ENCODE measurements around the gene SMIM8. TPM values are rescaled to one million over a fixed set of nuclear protein-coding genes. Genes with fewer than 3 reads are reported as not detected.

SMIM8 gene
- polyA plus RNA-seq, 10 donors = 7.8 to 16.7 (median 11.5) TPM

DNA sequence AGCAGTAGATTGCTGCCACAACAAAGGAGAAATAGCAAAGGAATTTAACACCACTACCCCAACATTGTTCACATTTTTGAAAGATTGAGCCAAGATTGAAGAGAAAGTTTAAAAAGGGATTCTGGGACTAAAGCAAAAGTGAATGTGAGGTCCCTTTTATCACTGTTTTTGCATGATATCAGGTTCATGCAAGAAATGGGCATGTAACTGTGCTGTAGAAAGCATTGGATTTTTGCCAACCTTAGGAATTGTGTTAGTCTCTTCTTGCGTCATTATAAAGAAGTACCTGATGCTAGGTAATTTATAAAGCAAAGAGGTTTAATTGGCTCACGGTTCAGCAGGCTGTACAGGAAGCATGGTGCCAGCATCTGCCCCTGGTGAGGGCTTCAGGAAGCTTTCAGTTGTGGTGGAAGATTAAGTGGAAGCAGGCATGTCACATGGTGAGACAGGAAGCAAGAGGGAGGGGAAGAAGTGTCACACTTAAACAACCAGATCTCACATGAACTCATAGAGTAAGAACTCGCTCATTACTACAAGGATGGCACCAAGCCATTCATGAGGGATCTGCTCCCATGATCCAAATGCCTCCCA is 11.3 kb downstream of the SMIM8 start:
- peak in 1 of 3 donors; percentile 7 for DNase-seq

DNA sequence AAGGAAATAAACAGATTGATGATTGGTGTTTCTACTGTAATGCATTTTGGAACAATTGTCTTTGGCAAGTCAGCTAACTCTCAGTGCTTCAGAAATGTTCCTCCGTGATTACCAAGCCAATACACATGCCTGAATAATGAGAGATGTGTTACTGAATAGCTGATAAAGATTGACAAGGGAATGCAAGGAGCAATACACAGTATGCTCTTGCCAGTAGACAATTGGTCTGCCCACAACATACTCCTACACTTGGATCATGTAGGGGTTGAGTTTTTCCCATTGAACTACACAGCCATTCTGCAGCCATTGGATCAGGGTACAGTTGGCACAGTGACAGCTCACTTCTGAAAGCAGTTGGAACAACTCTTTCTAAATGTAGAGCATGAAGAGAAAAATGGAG is 12.3 kb downstream of the SMIM8 start:
- peak in 1 of 3 donors; percentile 10 for DNase-seq

DNA sequence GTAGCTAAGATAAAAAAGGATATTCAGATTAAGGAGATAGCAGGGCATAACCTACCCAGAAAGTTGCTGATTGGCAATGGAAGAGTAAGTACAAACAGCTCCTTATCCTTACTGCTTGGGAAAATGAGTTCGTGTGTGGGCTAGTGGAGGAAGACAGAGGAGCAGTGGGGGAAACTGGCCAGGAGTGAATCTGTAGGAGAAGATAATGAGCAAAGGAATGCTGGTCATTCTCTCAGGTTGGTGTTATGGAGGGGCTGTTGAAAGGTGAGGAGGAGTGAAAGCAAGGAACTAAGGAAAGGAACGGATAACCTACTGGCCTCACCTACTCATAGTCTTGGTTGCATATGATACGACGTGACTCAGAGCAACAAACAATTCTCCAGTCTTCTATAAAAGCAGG is 14.0 kb downstream of the SMIM8 start:
- no peak for DNase-seq

DNA sequence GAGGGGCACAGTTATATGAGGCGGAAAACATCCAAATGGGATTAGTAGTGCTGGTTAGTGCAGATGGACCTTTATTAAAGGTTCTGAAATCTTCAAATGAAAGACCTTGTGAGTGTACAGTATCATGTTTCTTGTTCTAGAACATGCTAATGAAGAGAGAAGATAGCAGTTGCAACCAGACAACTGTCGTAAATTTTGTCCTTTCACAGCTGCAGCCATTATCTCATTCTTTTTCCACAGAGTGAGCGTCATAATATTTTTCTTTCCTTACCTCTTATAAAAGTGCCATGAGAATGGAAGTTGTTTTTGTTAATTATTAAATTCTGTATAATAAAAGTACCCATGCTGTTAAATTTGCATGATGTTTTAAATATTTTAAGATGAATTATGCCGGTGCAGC is 17.8 kb downstream of the SMIM8 start:
- no peak for DNase-seq

DNA sequence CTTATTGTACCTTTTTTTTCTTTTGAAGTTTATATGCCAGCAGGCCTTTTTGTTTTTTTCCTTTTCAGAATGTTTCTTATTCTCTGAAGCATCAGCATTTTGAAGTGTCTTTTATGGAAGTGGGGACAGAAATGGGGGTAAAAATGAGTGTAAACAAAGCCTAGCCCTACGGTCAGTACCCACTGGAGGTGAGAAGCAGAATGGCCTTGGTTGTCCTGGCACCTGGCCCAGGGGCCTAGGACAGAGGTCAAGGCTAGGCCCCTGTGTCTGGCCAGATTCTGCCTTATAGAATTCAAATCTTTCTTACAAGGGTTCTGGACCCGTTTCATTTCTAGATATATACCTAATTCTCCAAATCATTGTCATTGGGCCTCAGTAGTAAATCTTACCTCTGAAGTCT is 18.8 kb downstream of the SMIM8 start:
- DNase-seq = no peak

DNA sequence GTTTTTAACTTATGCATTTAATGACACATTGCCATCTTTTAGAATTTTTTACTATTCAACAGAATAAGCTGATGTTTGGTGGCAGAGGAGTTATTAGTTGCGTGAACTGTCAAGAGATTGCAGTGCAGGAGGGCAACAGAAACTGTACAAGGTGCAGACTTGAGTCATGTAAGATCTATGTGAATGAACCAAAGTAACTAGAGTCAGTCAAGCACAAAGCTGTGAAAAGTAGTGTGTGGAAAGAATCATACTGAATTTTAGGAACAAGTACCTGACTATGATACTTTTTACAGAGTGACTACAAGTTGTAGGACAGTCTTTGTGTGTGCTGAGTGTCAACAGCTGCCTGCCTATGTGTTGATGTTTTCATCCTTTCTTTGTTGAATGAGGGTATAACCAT is 19.5 kb downstream of the SMIM8 start:
- DNase-seq = no peak

DNA sequence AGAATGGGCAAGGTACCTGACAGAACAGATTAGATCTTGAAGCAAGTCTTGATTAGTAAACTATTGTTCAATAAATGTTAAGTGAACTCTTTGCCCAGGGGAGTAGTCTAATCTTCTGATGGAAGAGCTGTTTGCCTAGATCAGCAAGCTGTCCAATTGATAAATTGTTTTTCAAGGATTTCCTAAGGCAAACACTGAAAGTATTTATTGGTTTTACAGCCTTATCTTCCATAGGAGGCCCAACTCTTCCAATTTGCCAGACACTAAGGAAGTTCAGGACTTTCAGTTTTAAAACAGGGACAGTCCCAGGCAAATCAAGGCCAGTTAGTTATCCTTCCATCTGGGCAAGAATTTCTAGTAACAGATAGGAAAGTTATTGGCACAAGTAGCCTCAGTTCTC is 20.4 kb downstream of the SMIM8 start:
- no peak for DNase-seq

GRCh38 chr6:87344731-87345130 is 22.3 kb downstream of the SMIM8 start, which contains the start of gene C6orf163:
Gene C6orf163 (plus strand): TSS chr6:87344813. CDS start chr6:87345100, 287 bp downstream.
- DNase-seq = no peak

- DNase-seq = no peak
These were observed 24.3 kb downstream of the SMIM8 start for GRCh38 chr6:87346700-87347099.

GRCh38 chr6:87349896-87350295 is 27.5 kb downstream of the SMIM8 start:
- DNase-seq = no peak

DNA sequence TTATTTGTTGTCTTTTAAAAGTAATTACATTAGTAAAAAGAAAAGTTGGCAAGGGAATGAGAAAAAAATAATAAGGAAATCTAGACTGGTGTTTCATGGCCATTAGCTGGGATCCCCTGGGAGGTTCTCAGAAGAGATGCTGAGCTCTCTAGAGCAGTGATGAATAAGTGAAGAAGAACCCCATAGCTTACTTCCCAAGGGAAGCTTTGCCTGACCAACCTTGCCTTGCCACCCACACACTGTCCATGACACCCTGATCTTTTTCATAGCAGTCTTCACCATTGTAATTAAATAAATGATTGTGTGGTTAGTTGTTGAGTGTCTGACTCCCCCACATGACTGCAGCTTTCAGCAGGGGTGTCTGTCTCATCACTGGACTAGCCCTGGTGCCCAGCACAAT is 28.1 kb downstream of the SMIM8 start:
- no peak for DNase-seq

DNA sequence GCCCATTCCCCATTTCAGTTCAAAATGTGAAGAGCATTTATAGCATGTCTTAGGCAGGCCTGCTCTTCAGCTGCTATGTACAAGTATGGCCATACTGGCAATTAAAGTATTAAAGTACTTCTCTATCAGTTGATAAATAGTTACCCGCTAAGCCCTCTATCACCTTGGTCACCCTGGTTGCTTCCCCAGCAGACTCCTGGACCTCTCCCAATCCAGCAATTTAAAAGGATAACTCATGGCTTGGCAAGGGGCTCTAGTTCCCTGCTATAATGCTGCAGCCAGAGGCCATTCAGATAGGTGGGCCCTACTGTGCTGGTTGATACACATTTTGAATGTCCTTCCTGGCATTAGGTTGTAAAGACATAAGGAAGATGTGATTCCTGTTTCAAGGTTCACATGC is 29.2 kb downstream of the SMIM8 start:
- no peak for DNase-seq

DNA sequence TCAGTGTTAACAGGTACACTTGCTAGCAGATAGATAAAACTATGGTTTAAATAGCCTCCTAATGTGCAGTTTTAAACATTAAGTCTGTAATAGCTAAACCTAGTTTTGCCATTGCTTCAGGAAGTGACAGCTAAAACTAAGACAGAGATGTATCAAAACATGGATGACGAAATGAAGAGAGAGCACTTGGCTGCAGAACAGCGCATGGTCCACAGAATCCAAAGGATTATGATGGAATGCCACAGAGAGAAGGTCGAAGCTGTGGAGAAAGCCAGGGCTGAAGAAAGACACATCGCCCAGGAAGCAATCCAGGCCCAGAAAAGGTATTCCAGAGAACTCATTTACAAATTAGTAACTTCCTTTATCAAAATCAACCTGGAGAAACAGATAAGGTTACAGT is 33.8 kb downstream of the SMIM8 start:
- no peak for DNase-seq

DNA sequence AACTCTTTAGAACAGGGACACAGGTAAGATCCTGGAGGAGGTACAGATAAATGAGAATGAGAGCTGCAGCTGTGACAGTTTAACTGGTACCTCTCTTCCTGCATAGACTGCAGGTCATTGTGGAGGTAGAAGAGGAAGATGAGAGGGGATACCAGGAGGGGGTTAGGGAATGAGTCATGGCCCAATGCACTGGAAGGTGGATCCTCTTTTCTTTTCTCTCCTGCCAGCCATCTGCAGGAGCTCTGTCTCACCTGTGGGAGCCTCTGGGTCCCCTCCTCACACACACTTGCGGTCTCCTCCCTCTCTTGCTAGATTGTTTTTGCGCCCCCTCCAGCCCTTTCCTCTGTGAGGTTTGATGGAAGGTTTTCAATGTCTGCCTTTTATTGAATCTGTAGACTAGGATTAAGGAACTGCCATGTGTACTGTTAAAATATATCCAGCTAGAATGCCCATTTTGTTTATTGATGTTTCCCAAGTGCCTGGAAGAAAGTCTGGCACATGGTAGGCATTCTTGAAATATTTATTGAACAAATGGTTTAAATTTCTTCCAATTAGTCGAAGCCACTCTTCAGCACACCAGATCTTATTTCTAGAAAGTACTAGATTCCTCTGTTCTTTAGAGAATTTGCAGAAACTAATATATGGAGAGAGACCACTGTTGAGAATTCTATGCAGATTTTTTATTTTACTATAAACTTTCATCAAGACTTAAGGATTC is 35.2 kb downstream of the SMIM8 start:
- DNase-seq = no peak

DNA sequence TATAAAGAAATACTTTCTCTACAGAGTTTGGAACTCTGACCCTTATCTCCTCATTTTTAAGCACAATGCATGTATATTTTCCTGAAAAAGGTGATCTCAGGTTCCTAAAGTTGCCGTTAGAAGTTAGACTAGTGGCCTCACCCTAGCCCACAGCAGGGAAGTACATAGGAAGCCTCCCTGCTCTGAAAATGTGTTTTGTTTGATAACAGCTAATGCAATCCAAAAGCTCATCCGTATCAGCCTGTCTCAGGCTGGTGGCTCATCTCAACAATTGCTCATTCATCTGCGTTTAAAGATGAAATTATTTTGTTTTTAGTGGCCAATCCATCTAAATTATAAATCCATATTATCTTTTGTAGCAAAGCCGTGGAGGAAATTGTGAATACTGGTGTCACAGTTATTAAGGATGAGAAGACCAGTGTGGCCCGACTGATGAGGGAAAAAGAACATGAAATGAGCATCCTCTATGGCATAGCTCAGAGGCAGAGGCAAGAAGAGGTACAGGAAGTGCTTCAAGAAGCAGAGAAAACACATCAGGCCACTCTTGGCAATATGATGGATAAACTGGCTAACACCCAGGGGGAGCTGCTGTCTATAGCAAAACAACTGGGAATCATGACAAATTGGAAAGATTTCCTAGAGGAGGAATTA is 42.3 kb downstream of the SMIM8 start:
- no peak for DNase-seq

GRCh38 chr6:87366072-87366827 is 43.9 kb downstream of the SMIM8 start:
- peak in 1 of 3 donors; percentile 3 for DNase-seq

GRCh38 chr6:87366899-87367298 is 44.5 kb downstream of the SMIM8 start:
- no peak for DNase-seq

DNA sequence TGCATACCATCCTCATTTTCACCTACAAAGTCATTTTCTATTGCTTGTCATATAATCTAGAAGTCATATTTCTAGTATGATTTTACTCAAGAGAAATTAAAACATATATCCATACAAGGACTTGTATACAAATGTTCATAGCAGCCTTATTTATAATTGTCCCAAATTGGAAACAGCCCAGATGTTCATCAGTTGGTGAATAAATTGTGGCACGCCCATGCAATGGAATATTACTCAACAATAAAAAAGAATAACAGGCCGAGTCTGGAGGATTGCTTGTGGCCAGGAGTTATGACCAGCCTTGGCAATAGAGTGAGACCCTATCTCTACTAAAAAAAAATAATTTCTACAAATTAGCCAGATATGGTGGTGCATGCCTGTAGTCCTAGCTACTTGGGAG is 51.0 kb downstream of the SMIM8 start:
- no peak for DNase-seq

GRCh38 chr6:87375315-87375714 is 52.9 kb downstream of the SMIM8 start:
- no peak for DNase-seq

DNA sequence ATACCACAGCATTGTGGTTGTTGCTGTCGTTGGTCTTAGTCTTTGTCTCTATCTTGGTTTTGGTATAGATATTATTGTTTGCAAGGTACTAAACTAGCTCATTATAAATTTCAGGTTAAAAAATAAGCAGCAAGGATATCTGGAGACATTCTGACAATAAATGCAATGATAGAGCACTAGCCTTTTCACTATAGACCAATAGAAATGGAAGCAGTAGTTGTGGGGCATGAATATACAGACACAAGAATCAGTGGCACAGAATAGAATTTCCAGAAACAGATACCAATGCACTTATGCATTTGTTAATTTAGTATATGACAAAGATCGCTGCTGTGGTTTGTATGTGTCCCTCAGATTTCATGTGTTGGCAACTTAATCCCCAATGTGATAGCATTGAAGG is 54.3 kb downstream of the SMIM8 start:
- DNase-seq = no peak

DNA sequence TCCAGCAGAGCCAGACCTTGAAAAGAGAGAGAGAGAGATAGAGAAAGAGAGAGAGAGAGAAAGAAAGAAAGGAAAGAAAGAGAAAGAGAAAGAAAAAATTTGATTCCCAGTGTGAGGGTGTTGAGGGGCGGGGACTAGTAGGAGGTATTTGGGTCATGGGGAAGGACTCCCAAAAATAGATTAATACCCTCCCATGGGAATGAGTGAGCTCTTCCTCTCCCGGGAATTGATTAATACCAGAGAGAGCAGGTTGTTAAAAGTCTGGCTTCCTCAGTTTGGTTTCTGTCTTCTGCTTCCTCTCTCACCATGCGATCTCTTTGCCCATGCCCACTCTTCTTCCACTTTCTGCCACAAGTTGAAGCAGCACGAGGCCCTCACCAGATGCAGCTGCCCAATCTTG is 56.6 kb downstream of the SMIM8 start:
- DNase-seq = no peak

DNA sequence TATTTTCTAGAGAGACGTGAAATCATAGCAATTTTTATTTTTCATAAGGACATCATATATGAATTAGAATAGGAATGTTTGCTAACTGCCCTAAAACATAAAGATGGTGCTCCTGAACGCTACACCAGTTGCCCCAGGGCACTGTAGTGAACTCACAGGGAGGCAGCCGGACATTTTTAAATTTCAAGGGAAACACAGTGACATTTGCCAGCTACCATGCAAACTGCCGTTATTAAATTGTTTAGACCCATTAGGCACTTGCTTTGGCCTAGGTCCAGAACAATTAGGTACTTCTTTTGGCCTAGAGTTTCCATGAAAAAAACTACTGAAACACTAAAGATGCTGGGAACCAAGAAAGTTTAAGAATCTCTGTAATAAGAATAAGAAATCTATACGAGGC is 60.5 kb downstream of the SMIM8 start:
- DNase-seq = no peak

GRCh38 chr6:87384038-87384437 is 61.6 kb downstream of the SMIM8 start:
- DNase-seq = no peak

Measured in muscle of back (tissue), 11 donors.